ENCODE measurements around the gene PAGR1. TPM values are rescaled to one million over a fixed set of nuclear protein-coding genes. Genes with fewer than 3 reads are reported as not detected.

Gene PAGR1
- polyA plus RNA-seq, 1 of the 3 experiments (the other 2 are of a cell fraction): 57.7 TPM

GRCh38 chr16:29826342-29826695 is 10.4 kb downstream of the PAGR1 start:
- peaks cover 41% of the 10 kb centered on the region for H3F3A ChIP-seq (replicated peaks; ENCODE audit: insufficient read depth)
- TF ChIP-seq RCOR1 (IDR thresholded peaks at IDR 0.05; ENCODE audit: low read length) (no peak), SMC3 (IDR thresholded peaks at IDR 0.05; ENCODE audit: low read depth, low read length) (no peak), GATA2 (CRISPR knock-in tag; IDR thresholded peaks at IDR 0.05) (no peak), FOXJ3 (CRISPR knock-in tag; IDR thresholded peaks at IDR 0.05) (no peak), TAF1 (IDR thresholded peaks at IDR 0.05; ENCODE audit: borderline replicate concordance, low read depth, low read length) (no peak), SIN3A (IDR thresholded peaks at IDR 0.05; ENCODE audit: borderline replicate concordance, low read depth, low read length) (no peak), FOSL2 (IDR thresholded peaks at IDR 0.05; ENCODE audit: borderline replicate concordance, low read depth) (no peak)
- TF ChIP-seq, protein P1, sequence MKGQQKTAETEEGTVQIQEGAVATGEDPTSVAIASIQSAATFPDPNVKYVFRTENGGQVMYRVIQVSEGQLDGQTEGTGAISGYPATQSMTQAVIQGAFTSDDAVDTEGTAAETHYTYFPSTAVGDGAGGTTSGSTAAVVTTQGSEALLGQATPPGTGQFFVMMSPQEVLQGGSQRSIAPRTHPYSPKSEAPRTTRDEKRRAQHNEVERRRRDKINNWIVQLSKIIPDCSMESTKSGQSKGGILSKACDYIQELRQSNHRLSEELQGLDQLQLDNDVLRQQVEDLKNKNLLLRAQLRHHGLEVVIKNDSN (IDR thresholded peaks at IDR 0.05; ENCODE audit: borderline replicate concordance, low read depth): no peak
- TF ChIP-seq, protein P2, sequence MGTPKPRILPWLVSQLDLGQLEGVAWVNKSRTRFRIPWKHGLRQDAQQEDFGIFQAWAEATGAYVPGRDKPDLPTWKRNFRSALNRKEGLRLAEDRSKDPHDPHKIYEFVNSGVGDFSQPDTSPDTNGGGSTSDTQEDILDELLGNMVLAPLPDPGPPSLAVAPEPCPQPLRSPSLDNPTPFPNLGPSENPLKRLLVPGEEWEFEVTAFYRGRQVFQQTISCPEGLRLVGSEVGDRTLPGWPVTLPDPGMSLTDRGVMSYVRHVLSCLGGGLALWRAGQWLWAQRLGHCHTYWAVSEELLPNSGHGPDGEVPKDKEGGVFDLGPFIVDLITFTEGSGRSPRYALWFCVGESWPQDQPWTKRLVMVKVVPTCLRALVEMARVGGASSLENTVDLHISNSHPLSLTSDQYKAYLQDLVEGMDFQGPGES (IDR thresholded peaks at IDR 0.05; ENCODE audit: low read depth, low read length): no peak
- TF ChIP-seq, protein P3, sequence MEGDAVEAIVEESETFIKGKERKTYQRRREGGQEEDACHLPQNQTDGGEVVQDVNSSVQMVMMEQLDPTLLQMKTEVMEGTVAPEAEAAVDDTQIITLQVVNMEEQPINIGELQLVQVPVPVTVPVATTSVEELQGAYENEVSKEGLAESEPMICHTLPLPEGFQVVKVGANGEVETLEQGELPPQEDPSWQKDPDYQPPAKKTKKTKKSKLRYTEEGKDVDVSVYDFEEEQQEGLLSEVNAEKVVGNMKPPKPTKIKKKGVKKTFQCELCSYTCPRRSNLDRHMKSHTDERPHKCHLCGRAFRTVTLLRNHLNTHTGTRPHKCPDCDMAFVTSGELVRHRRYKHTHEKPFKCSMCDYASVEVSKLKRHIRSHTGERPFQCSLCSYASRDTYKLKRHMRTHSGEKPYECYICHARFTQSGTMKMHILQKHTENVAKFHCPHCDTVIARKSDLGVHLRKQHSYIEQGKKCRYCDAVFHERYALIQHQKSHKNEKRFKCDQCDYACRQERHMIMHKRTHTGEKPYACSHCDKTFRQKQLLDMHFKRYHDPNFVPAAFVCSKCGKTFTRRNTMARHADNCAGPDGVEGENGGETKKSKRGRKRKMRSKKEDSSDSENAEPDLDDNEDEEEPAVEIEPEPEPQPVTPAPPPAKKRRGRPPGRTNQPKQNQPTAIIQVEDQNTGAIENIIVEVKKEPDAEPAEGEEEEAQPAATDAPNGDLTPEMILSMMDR (IDR thresholded peaks at IDR 0.05): no peak
- H3K27me3 ChIP-seq (ENCODE audit: insufficient read depth): no peaks in the 10 kb centered on the region
- H4K20me1 ChIP-seq (ENCODE audit: insufficient read depth): no peaks in the 10 kb centered on the region
- peaks cover 85% of the 10 kb centered on the region for H3K79me2 ChIP-seq (ENCODE audit: insufficient read depth)
- peak overlapping the region in 1 of 2 experiments; percentile 97; a peak in 2 of 4 replicates for H3K27ac ChIP-seq (ENCODE audit: low read depth in 2 of 2, low read length in 1 of 2)
- POLR2A ChIA-PET: no interaction called here
- H3K4me1 ChIP-seq (ENCODE audit: control insufficient read depth in 1 of 2, insufficient read depth in 2 of 2, low read depth in 1 of 2, low read length in 1 of 2): peaks cover 14 to 37% of the 10 kb centered on the region in 2 experiments; a peak in 3 of 4 replicates
- H3K4me3 ChIP-seq (ENCODE audit: low read depth in 2 of 2, low read length in 1 of 2): peak overlapping the region in 1 of 2 experiments; percentile 20; a peak in 1 of 4 replicates
- WGBS (ENCODE audit: low lambda C conversion rate): 96% methylated on average over 8 of the region's 8 CpGs
- DNase-seq: no peak
- no peak overlapping the region for H2AFZ ChIP-seq (ENCODE audit: low read depth)
- H3K4me2 ChIP-seq: peak overlapping the region; percentile 90
- H3K36me3 ChIP-seq (replicated peaks in 1 of 2; ENCODE audit: control insufficient read depth in 1 of 2, insufficient read depth in 2 of 2, low read length in 1 of 2): peaks cover 0 to 8% of the 10 kb centered on the region in 2 experiments
- H3K9me3 ChIP-seq: no peaks in the 10 kb centered on the region
- no peaks in the 10 kb centered on the region for H3K9me2 ChIP-seq
- CTCF ChIA-PET: interaction anchor here (0.6 to 14.0 kb wide), 4 partner anchors 9 to 183 kb away, joined by 3 to 129 read pairs (median 6); no protein-coding TSS in a partner anchor
- H3K9ac ChIP-seq: peak overlapping the region; percentile 78; the same call in 1 of the 2 replicates

DNA sequence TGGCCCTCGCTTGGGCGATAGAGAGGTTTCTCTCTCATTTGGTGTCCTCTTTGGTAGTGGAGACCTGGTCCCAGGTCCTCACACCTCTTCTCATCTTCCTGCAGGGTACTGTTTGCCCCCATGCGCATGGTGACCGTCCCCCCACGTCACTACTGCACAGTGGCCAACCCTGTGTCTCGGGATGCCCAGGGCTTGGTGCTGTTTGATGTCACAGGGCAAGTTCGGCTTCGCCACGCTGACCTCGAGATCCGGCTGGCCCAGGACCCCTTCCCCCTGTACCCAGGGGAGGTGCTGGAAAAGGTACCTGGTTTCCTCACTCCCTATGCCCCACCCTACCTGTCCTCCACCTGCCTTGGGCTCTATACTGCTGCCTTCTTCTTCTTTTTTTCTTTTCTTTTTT is 14.8 kb downstream of the PAGR1 start:
- H3K9ac ChIP-seq: no peak overlapping the region
- TF ChIP-seq, protein P4, sequence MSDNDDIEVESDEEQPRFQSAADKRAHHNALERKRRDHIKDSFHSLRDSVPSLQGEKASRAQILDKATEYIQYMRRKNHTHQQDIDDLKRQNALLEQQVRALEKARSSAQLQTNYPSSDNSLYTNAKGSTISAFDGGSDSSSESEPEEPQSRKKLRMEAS (IDR thresholded peaks at IDR 0.05; ENCODE audit: low read depth): no peak
- TF ChIP-seq PBX3 (IDR thresholded peaks at IDR 0.05) (no peak), EZH2phosphoT487 (IDR thresholded peaks at IDR 0.05; ENCODE audit: borderline replicate concordance, low read depth) (no peak), RXRA (IDR thresholded peaks at IDR 0.05; ENCODE audit: borderline replicate concordance, low read depth) (no peak), NRF1 (IDR thresholded peaks at IDR 0.05; ENCODE audit: low read depth, low read length) (no peak), TAF1 (IDR thresholded peaks at IDR 0.05; ENCODE audit: borderline replicate concordance, low read depth, low read length) (no peak), GABPA (IDR thresholded peaks at IDR 0.05; ENCODE audit: low read depth) (no peak), ELF1 (IDR thresholded peaks at IDR 0.05) (no peak), ZBTB33 (IDR thresholded peaks at IDR 0.05; ENCODE audit: borderline replicate concordance, low read depth) (no peak)
- TF ChIP-seq, protein P3 (IDR thresholded peaks at IDR 0.05): no peak

More for the DNA sequence above, 14.8 kb downstream of the PAGR1 start:
- H3K9me2 ChIP-seq: no peaks in the 10 kb centered on the region
- ChIA-PET POLR2A (no interaction called here), CTCF (no interaction called here)
- H3K27ac ChIP-seq (ENCODE audit: low read depth in 2 of 2, low read length in 1 of 2): no peak overlapping the region
- no peaks in the 10 kb centered on the region for H3K27me3 ChIP-seq (ENCODE audit: insufficient read depth)
- H4K20me1 ChIP-seq (ENCODE audit: insufficient read depth): no peaks in the 10 kb centered on the region
- no peak overlapping the region for H2AFZ ChIP-seq (ENCODE audit: low read depth)
- H3F3A ChIP-seq (replicated peaks; ENCODE audit: insufficient read depth): no peaks in the 10 kb centered on the region
- peaks cover 8 to 17% of the 10 kb centered on the region in 2 experiments for H3K36me3 ChIP-seq (replicated peaks in 1 of 2; ENCODE audit: control insufficient read depth in 1 of 2, insufficient read depth in 2 of 2, low read length in 1 of 2)
- DNase-seq: no peak
- H3K9me3 ChIP-seq: no peaks in the 10 kb centered on the region
- H3K4me1 ChIP-seq (ENCODE audit: control insufficient read depth in 1 of 2, insufficient read depth in 2 of 2, low read depth in 1 of 2, low read length in 1 of 2): peaks cover 0 to 5% of the 10 kb centered on the region in 2 experiments; a peak in 3 of 4 replicates
- WGBS (ENCODE audit: low lambda C conversion rate): 91% methylated on average over 5 of the region's 11 CpGs
- H3K79me2 ChIP-seq (ENCODE audit: insufficient read depth): peaks cover 53% of the 10 kb centered on the region
- no peak overlapping the region for H3K4me2 ChIP-seq
- no peak overlapping the region for H3K4me3 ChIP-seq (ENCODE audit: low read depth in 2 of 2, low read length in 1 of 2)
